GM12865 (cell line): ENCODE results near the gene FBXL12.
A peak's percentile ranks its signal among the peaks of the same experiment; 100 is the strongest.
"Not testable (repeated sequence)": the region's sequence is repeated elsewhere in the genome, so short reads cannot be mapped to it uniquely, and the experiment has no call there.

Experiments
- DNase-seq: peaks from one replicate; pipeline ENCODE4 v3.0.0; 2010; ENCODE audit warnings: low read depth
- H3K4me3 ChIP-seq: 2 replicates; pipeline ENCODE4 v1.5.1; 2011; ENCODE audit warnings: mild to moderate bottlenecking, low read depth, low read length, control low read depth
- CTCF ChIP-seq: IDR thresholded peaks from 2 replicates; pipeline ENCODE4 v1.5.1; 2011; ENCODE audit warnings: low read length, control low read depth, low read depth, inconsistent platforms; ENCODE audit not compliant: insufficient read depth; ENCODE audit errors: missing control alignments

Gene FBXL12

GRCh38 chr19:9849791-9850190, 30.9 kb upstream of the FBXL12 start:
- DNase-seq = no peak
- no peak overlapping the region for H3K4me3 ChIP-seq
- no peak for TF ChIP-seq CTCF

GRCh38 chr19:9848762-9849161, 29.9 kb upstream of the FBXL12 start:
- H3K4me3 ChIP-seq = no peak overlapping the region
- DNase-seq = no peak
- no peak for TF ChIP-seq CTCF

GRCh38 chr19:9848060-9848459, 29.2 kb upstream of the FBXL12 start:
- H3K4me3 ChIP-seq = no peak overlapping the region
- no peak for DNase-seq
- TF ChIP-seq CTCF = peak; percentile 31

- H3K4me3 ChIP-seq = no peak overlapping the region
- peak; percentile 20 for DNase-seq
- no peak for TF ChIP-seq CTCF
Measured at GRCh38 chr19:9847087-9847671, 28.3 kb upstream of the FBXL12 start.

- not testable (repeated sequence) for DNase-seq, H3K4me3 ChIP-seq
Measured at GRCh38 chr19:9843626-9844273, 24.9 kb upstream of the FBXL12 start.

- no peak for TF ChIP-seq CTCF
- DNase-seq = no peak
- no peak overlapping the region for H3K4me3 ChIP-seq
Measured at GRCh38 chr19:9842834-9843625, 24.2 kb upstream of the FBXL12 start.

- H3K4me3 ChIP-seq = no peak overlapping the region
- no peak for DNase-seq
- TF ChIP-seq CTCF = no peak
Measured at GRCh38 chr19:9839415-9839814, 20.5 kb upstream of the FBXL12 start.
